A204.1 (cell line): Measurements from ENCODE around the gene SRBD1.
A peak's percentile ranks its signal among the peaks of the same experiment; 100 is the strongest.

Experiments
- FAIRE-seq: peaks from 2 replicates; lab custom pipeline; 2012; peaks lifted over from hg19 to GRCh38; lab: Jason Lieb, UNC

Gene SRBD1

GRCh38 chr2:45611020-45611859 lies at the start of gene SRBD1:
TSS of gene SRBD1 (minus strand) at chr2:45611267. CDS start at chr2:45605441, 5,826 bp downstream.
- peak; percentile 98 for FAIRE-seq

GRCh38 chr2:45654250-45654649 lies 43.2 kb upstream of the SRBD1 start:
- FAIRE-seq = no peak

- no peak for FAIRE-seq
Measured at GRCh38 chr2:45653122-45653913, 42.3 kb upstream of the SRBD1 start.

- FAIRE-seq = no peak
Measured at GRCh38 chr2:45652090-45653031, 41.3 kb upstream of the SRBD1 start.

GRCh38 chr2:45651415-45652089 lies 40.5 kb upstream of the SRBD1 start, which contains the start of gene PRKCE:
TSS of gene PRKCE (plus strand) at chr2:45651675.
- no peak for FAIRE-seq

- FAIRE-seq = no peak
Measured at GRCh38 chr2:45650851-45651414, 39.9 kb upstream of the SRBD1 start.

GRCh38 chr2:45649858-45650811 lies 39.1 kb upstream of the SRBD1 start:
- no peak for FAIRE-seq

GRCh38 chr2:45649462-45649857 lies 38.4 kb upstream of the SRBD1 start:
- no peak for FAIRE-seq

GRCh38 chr2:45648636-45649035 lies 37.6 kb upstream of the SRBD1 start:
- FAIRE-seq = no peak

- FAIRE-seq = no peak
Measured at GRCh38 chr2:45647986-45648520, 37.0 kb upstream of the SRBD1 start.

- no peak for FAIRE-seq
Measured at GRCh38 chr2:45647356-45647755, 36.3 kb upstream of the SRBD1 start.

GRCh38 chr2:45646289-45646688 lies 35.2 kb upstream of the SRBD1 start:
- FAIRE-seq = no peak

GRCh38 chr2:45643543-45644542 lies 32.8 kb upstream of the SRBD1 start:
- FAIRE-seq = no peak

GRCh38 chr2:45643095-45643494 lies 32.0 kb upstream of the SRBD1 start:
- no peak for FAIRE-seq

- no peak for FAIRE-seq
Measured at GRCh38 chr2:45640576-45640975, 29.5 kb upstream of the SRBD1 start.

- no peak for FAIRE-seq
Measured at GRCh38 chr2:45637440-45637839, 26.4 kb upstream of the SRBD1 start.

- no peak for FAIRE-seq
Measured at GRCh38 chr2:45636008-45636407, 24.9 kb upstream of the SRBD1 start.

- no peak for FAIRE-seq
Measured at GRCh38 chr2:45634223-45634622, 23.2 kb upstream of the SRBD1 start.

- FAIRE-seq = no peak
Measured at GRCh38 chr2:45631955-45632354, 20.9 kb upstream of the SRBD1 start.
